ENCODE data around the gene MYOZ3. TPM values are rescaled to one million over a fixed set of nuclear protein-coding genes. Genes with fewer than 3 reads are reported as not detected.

The MYOZ3 gene
- polyA plus RNA-seq, 1 donor from 2014 or later: not detected

- TF ChIP-seq POLR2AphosphoS5 (IDR thresholded peaks at IDR 0.05) (no peak), EP300 (conservative IDR thresholded peaks at IDR 0.05; ENCODE audit: poor library complexity, severe bottlenecking) (no peak), TAF1 (IDR thresholded peaks at IDR 0.05; ENCODE audit: low read depth) (no peak), CTCF (IDR thresholded peaks at IDR 0.05; ENCODE audit: poor library complexity, severe bottlenecking) (no peak), RAD21 (conservative IDR thresholded peaks at IDR 0.05) (no peak), EZH2 (IDR thresholded peaks at IDR 0.05; ENCODE audit: borderline replicate concordance, insufficient read depth, low read length, poor library complexity, severe bottlenecking) (no peak), SMC3 (conservative IDR thresholded peaks at IDR 0.05; ENCODE audit: poor library complexity) (no peak), MXI1 (conservative IDR thresholded peaks at IDR 0.05; ENCODE audit: poor library complexity, severe bottlenecking) (no peak)
- TF ChIP-seq, protein P1, sequence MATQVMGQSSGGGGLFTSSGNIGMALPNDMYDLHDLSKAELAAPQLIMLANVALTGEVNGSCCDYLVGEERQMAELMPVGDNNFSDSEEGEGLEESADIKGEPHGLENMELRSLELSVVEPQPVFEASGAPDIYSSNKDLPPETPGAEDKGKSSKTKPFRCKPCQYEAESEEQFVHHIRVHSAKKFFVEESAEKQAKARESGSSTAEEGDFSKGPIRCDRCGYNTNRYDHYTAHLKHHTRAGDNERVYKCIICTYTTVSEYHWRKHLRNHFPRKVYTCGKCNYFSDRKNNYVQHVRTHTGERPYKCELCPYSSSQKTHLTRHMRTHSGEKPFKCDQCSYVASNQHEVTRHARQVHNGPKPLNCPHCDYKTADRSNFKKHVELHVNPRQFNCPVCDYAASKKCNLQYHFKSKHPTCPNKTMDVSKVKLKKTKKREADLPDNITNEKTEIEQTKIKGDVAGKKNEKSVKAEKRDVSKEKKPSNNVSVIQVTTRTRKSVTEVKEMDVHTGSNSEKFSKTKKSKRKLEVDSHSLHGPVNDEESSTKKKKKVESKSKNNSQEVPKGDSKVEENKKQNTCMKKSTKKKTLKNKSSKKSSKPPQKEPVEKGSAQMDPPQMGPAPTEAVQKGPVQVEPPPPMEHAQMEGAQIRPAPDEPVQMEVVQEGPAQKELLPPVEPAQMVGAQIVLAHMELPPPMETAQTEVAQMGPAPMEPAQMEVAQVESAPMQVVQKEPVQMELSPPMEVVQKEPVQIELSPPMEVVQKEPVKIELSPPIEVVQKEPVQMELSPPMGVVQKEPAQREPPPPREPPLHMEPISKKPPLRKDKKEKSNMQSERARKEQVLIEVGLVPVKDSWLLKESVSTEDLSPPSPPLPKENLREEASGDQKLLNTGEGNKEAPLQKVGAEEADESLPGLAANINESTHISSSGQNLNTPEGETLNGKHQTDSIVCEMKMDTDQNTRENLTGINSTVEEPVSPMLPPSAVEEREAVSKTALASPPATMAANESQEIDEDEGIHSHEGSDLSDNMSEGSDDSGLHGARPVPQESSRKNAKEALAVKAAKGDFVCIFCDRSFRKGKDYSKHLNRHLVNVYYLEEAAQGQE (IDR thresholded peaks at IDR 0.05; ENCODE audit: borderline replicate concordance): no peak
- no peak overlapping the region for H3K27ac ChIP-seq (ENCODE audit: low read length)
- no peak overlapping the region for H3K4me3 ChIP-seq (ENCODE audit: low read length)
- H2AFZ ChIP-seq (ENCODE audit: low read depth, low read length): no peak overlapping the region
- no peak overlapping the region for H3K9ac ChIP-seq (ENCODE audit: low read length)
- H4K20me1 ChIP-seq (ENCODE audit: insufficient read depth): no peaks in the 10 kb centered on the region
- no peaks in the 10 kb centered on the region for H3F3A ChIP-seq (ENCODE audit: insufficient read depth, low read length, poor library complexity, severe bottlenecking)
- no peaks in the 10 kb centered on the region for H3K9me2 ChIP-seq (ENCODE audit: insufficient read depth, low read length)
- H3K27me3 ChIP-seq (ENCODE audit: insufficient read depth, low read depth, low read length): peaks cover 12% of the 10 kb centered on the region
- H3K9me3 ChIP-seq (ENCODE audit: low read length): no peaks in the 10 kb centered on the region
- H3K36me3 ChIP-seq (ENCODE audit: insufficient read depth, low read length): no peaks in the 10 kb centered on the region
- H3K4me2 ChIP-seq (ENCODE audit: low read length): no peak overlapping the region
- no peaks in the 10 kb centered on the region for H3K79me2 ChIP-seq (replicated peaks; ENCODE audit: insufficient read depth, low read length)
These were observed 35.0 kb upstream of the MYOZ3 start for GRCh38 chr5:150625831-150626746.

DNA sequence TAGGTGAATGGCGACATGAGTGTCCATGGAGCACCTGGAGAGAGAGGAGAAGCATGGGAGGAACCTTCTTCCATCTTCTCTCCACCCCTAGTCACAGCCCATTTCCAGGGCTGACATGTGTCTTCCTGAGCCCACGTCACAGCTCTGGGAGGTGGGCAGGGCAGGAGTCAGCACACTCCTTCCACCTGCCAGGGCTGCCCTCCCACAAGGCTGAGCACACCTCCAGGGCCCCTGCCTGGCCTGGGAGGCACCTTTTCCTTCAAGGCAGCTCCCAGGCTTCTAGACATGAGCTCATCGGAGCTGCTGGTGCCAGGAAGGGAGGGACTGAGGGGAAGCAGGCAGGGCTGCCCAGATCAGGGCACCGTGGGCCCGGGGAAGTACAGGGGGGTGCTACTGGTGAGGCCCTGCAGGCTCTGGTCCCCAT lies 34.2 kb upstream of the MYOZ3 start:
- Histone ChIP-seq H3K9ac (ENCODE audit: low read length) (no peak overlapping the region), H3K4me3 (ENCODE audit: low read length) (no peak overlapping the region), H2AFZ (ENCODE audit: low read depth, low read length) (no peak overlapping the region), H4K20me1 (ENCODE audit: insufficient read depth) (no peaks in the 10 kb centered on the region), H3F3A (ENCODE audit: insufficient read depth, low read length, poor library complexity, severe bottlenecking) (no peaks in the 10 kb centered on the region), H3K27me3 (ENCODE audit: insufficient read depth, low read depth, low read length) (peaks cover 12% of the 10 kb centered on the region), H3K27ac (ENCODE audit: low read length) (no peak overlapping the region), H3K79me2 (replicated peaks; ENCODE audit: insufficient read depth, low read length) (no peaks in the 10 kb centered on the region), H3K9me3 (ENCODE audit: low read length) (no peaks in the 10 kb centered on the region), H3K4me2 (ENCODE audit: low read length) (no peak overlapping the region), H3K36me3 (ENCODE audit: insufficient read depth, low read length) (no peaks in the 10 kb centered on the region), H3K9me2 (ENCODE audit: insufficient read depth, low read length) (no peaks in the 10 kb centered on the region)
- TF ChIP-seq, protein P1 (IDR thresholded peaks at IDR 0.05; ENCODE audit: borderline replicate concordance): no peak
- TF ChIP-seq MXI1 (conservative IDR thresholded peaks at IDR 0.05; ENCODE audit: poor library complexity, severe bottlenecking) (no peak), CTCF (IDR thresholded peaks at IDR 0.05; ENCODE audit: poor library complexity, severe bottlenecking) (no peak), POLR2AphosphoS5 (IDR thresholded peaks at IDR 0.05) (no peak), EP300 (conservative IDR thresholded peaks at IDR 0.05; ENCODE audit: poor library complexity, severe bottlenecking) (no peak), SMC3 (conservative IDR thresholded peaks at IDR 0.05; ENCODE audit: poor library complexity) (no peak), EZH2 (IDR thresholded peaks at IDR 0.05; ENCODE audit: borderline replicate concordance, insufficient read depth, low read length, poor library complexity, severe bottlenecking) (no peak), TAF1 (IDR thresholded peaks at IDR 0.05; ENCODE audit: low read depth) (no peak), RAD21 (conservative IDR thresholded peaks at IDR 0.05) (no peak)
